GM19438 (cell line): Measurements from ENCODE around the gene CHD6.

Experiments used
- ATAC-seq: cut with Tn5 transposase; IDR thresholded peaks from one replicate; pipeline ENCODE4 v1.9.1; 2021; ENCODE audit warnings: low read depth; ENCODE audit not compliant: unreplicated experiment

CHD6 gene

DNA sequence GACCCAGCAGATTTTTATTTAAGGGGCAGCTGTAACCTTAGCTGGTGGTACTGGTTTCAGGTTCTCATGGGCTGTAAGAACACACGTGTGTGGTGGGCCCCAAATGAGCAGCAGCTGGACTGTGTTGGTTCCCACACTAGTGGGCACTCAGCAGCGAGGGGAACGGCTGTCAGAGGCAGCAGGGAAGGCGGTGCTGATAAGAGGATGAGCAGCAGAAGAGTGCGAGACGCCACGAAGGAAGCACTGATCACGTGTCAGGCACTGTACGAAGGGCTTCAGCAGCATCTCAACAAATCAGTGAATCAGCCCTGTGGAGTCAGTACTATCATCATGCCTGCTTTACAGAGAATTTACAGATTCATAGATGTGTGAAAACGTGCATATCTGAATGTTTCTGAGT, 210.6 kb downstream of the CHD6 start:
- no peak for ATAC-seq

DNA sequence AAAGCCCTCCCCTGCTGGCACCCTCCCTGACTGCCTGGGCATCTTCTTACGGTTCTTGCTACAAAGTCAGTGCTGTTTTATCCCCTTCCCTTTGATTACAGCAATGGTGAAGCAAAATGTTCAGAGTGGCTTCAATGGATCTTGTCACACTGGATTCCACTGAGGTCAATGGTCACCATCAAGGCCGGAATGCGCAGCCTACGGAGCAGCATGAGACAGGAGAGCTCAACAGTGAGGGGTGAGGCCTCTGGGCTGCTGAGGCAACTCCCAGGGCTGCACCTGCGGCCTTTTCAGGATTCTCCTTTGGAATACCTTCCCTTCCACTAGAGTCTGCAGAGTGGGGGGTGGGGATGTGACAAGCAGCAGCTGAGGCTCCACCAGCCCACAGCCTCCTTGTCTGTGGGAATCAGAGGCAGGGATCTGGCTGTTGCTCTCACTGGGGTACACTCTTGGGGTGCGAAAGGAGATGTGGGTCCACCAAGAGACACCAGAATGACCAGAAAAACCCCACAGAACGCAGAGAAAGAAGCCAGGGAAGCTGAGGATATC, 211.2 kb downstream of the CHD6 start:
- no peak for ATAC-seq

DNA sequence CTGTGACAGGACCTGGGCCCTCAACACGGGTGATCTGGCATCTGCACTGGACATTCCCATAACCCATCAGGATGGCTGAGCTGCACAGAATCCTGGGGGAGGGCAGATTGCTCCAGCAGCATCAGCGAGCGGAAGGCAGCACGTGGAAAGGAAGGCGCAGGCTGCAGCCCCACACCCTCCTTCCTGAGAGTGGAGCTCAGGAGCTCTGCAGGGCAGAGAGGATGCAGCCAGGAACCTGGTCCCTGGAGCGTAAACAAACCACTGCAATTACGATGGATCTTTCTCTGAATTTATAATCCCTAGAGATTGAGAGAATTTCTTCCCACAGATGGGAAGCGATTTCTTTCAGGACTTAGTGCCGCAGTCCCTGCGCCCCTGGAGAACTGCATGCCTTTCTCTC, 211.8 kb downstream of the CHD6 start:
- no peak for ATAC-seq

DNA sequence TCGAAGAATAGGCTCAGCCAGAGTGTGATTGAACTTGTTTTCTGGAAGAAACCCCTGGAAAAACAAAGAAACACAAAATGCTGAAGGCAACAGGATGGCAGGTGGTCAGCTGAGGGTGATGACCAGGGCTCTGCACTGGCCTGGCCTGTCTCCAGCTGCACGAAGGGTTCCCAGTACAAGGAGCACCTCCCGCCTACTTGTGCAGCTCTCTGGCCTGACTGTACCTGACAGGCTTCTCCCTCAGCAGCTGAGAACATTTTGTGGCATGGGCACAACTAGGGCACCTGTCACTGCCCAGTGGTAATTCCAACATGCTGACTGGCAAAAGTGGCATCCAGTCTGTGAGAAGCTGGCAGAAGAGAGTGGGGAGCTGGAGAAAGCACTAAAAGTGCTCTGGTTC, 212.7 kb downstream of the CHD6 start:
- ATAC-seq, result no peak

DNA sequence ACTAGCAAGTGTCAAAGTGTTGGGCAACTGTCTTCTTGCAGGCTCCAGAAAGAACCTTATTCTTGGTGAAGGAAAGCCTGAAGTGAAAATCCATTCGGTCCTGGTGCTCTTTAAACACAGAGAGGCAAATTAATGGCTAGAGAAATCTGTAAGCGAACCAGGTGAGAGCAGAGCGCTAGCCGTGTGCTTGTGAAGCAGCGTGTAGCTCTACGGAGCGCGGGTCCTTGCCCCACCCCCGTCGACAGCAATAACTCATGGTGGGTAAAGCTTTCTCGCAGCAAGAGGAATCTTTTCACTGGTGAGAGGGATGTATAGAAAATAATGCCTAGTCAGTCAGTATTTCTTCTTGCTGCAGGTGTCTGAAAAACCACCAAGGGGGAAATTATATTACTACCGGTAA, 214.6 kb downstream of the CHD6 start:
- ATAC-seq, result no peak

DNA sequence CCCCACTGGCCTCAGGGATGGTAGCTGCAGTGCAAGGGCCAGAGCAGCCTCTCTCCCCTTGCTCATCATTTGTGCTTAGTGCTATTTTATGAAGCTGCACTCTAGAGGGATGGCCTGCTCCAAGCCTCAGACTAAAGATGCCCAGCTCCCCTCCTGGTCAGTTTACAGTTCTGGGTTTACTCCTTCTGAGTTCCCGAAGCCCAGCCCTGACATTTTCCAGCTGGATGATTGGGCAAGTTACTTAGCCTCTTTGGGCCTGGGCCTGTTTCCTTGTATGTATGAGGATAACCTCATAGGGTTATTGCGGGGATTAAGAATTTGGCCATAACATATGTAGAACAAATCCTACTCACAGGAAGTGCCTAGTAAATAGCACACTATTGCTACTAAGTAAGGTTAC, 219.8 kb downstream of the CHD6 start:
- no peak for ATAC-seq

DNA sequence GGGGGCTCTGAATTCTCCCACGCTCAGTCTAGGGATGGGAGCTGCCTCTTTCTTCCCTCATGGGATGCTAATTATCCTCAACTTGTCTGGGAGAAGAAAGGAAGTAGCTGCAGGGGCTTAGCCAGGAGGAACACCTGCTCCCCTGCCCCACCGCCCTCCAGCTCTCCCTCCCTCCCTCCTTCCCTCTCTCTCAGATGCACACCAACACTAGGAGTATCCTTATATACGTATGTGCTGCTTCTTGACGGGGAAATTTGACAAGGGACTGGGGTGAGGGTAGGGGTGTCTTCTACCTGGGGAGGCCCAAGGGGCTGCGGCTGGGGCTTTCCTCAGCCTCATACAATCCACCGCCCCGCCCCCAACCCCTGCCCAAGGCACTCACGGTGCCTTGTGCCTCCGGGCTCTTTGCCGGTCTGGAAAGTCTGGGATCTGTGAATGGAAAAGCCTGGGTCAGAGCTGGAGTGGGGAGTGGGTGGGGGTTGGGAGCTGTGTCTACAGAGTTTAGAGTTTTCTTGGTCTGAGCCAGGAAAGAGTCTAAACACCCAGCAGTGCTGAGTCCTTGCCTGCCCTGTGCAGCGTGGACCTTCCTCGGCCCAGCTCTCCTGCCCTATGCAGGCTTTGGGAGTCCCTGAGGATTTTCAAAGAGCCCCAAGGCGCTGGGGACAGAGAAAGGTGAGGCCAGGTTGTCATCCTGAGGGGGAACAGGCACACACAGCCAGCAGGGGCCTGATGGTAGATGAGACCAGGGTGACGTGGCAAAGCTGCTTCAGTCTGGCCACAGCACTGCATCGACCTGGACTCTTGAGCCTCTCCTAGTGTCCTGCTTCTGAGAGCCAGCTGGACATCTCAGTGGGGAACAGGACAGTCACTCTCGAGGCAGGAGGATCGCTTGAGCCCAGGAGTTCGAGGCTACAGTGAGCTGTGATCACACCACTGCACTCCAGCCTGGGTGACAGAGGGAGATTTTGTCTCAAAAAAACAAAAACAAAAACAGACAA, 222.2 kb downstream of the CHD6 start:
- no peak for ATAC-seq

DNA sequence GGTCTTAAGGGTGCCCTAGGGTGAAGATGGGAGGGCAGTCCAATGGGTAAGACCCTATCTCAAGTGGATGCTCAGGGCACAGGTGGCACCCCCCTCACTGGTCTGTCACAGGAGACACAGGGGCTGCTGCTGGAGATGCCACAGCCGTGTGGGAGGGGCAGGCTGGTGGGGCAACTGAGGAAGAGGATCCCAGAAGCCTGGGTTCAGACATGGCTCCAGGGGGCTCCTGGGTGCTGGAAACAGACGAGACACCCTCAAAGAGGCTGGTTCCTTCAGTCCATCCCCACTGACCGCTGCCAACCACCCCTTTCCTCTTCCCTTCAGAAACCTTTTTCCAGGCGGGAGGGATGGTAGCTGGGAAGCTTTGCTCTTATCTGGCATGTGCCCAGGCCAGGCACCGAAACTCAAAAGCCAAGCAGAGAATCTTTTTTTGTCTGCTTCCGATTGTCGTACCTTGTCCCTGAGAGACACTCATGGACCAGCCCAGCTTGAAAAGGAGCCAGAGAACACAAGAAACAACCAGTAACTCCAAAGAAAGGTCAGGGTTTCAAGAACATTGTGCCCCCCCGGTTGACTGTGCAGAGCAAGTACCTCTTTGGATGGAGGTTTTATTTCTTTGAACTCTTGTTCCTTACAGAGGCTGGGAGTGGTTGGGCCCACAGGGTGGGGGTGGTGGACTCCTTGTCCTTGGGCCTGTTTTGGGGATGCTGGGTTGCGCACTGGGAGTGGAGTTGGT, 223.1 kb downstream of the CHD6 start:
- no peak for ATAC-seq

DNA sequence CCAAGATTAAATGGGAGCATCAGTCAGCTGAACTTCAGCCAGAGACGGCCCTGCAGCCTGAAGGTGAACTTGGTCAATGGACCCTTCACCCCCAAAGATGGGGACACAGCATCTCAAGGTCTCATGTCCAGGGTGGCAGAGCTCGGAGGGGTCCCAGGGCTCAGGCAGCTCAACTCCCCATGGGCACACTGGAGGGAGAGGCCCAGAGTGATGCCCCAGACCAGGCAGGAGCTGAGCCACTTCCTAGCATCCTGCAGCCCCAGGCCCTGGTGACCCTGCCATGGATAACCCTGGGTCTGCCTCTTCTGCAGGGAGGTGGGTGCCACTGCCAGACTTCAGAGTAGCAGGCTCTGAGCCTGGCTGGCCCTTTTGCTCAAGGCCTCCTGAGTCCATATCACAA, 224.1 kb downstream of the CHD6 start:
- ATAC-seq, result no peak

DNA sequence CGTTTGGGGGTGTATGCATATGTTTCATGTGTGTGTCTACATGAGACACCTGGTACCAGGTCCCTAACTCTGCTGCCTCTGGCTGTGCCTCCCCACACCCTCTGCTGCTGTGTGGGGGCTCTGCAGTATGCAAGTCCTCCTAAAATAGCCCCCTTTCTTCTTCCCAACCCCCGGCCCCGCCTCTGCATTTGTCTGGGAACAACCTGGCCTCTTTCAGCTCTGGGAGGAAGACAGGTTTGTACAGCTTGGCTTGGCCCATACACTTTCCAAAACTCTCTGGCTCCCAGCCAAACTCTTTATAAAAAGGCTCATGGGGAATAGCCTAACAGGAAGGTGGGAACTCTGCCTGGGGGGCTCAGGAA, 224.5 kb downstream of the CHD6 start:
- ATAC-seq, result no peak

DNA sequence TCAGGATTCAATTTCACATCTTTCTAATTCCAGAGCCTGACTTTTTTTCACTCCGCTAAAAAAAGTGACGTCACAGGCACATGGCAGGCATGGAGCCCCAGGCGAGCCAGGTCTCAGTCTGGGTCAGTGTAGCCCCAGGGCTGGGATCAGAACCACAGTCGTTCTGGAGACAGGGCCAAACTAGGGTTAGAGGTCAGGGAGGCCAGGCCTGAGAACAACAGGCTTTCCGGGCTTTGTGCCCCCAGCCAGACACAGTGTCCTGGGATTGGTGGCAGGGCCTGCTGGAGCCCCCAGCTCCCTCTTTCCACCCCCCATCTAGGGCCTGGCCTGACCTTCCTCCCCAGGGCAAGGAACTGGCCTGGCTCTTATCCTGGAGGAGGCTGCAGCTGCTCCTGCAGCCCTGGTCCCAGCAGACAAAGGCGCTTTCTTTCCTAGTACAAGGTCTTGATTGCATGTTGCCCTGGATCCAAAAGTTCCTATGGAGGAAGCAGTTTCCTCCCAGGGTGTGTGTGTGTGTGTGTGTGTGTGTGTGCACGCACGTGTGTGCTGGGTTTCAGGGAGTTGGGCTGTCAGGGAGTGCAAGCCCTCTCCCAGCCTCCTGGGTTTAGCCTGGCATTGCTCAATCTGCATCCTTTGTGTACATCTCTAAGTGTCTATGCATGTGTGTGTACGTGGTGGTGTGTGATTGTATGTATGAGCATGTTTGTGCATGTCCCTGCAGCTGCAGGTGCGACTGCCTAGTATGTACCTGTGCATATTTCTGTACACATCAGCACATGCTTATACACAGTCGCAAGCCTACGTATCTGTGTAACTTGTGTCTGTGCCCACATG, 225.1 kb downstream of the CHD6 start:
- no peak for ATAC-seq

DNA sequence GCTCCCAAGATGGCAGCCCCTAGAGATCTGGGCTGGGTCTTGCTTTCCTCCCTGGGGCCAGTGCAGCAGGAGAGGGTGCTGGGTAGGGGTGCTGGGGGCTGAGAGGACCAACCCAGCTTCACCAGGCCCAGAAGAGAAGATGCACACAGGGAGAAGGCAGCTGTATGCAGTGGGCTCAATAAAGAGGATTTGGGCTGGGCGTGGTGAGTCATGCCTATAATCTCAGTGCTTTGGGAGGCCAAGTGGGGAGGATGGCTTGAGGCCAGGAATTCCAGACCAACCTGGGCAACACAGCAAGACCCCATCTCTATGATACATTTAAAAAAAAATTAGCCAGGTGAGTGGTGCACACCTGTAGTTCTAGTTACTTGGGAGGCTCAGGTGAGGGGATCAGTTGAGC, 225.9 kb downstream of the CHD6 start:
- ATAC-seq, result no peak

DNA sequence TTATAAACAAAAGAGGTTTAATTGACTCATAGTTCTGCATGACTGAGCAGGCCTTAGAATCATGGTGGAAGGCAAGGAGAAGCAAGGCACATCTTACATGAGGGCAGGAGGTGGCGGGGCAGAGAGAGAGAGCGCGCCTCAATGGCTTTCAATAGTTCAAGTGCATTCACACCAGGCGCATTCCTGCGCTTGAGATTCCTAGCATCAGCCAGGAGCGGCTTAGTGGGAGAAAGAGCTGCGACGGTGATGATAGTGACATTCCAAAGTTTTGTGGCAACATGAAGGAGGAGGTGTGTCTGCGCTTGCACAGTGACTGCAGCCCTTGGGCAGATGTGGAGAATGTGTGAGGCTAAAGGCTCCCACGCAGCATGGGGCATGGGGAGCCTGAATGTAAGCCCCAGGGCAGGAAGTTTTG, 226.6 kb downstream of the CHD6 start:
- ATAC-seq, result no peak

DNA sequence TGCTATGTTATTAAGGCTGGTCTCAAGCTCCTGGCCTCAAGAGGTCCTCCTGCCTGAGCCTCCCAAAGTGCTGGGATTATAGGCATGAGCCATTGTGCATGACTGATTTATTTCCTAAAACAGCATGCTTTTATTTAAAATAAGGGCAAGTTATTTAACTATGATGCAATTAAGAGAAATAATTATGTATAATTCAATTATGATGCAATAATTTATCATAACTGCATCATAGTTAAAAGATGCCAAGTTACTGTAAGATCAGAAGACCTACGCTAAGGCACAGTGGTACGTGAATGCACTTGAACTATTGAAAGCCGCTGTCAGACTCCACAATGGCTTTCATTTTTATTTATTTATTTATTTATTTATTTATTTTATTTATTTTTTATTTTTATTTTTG, 227.3 kb downstream of the CHD6 start:
- ATAC-seq, result no peak

DNA sequence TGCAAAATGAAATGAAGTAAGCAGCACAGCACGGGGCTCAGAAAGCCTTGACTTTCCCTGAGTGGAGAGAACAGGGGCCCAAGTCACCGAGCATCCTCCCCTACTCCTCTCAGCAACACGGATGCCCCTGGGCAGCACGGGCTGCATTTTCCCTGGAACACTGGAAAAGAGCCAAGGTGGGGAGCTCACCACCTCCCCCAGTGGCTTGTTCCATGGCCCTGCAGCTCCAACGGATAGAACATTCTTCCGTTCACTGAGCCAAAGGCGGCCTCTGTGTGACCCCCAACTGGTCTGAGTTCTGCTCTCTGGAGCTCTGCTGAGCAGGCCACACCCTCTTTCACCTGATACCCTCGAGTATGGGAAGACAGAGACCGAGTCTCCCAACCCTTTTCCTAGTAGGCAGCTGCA, 230.7 kb downstream of the CHD6 start:
- no peak for ATAC-seq

DNA sequence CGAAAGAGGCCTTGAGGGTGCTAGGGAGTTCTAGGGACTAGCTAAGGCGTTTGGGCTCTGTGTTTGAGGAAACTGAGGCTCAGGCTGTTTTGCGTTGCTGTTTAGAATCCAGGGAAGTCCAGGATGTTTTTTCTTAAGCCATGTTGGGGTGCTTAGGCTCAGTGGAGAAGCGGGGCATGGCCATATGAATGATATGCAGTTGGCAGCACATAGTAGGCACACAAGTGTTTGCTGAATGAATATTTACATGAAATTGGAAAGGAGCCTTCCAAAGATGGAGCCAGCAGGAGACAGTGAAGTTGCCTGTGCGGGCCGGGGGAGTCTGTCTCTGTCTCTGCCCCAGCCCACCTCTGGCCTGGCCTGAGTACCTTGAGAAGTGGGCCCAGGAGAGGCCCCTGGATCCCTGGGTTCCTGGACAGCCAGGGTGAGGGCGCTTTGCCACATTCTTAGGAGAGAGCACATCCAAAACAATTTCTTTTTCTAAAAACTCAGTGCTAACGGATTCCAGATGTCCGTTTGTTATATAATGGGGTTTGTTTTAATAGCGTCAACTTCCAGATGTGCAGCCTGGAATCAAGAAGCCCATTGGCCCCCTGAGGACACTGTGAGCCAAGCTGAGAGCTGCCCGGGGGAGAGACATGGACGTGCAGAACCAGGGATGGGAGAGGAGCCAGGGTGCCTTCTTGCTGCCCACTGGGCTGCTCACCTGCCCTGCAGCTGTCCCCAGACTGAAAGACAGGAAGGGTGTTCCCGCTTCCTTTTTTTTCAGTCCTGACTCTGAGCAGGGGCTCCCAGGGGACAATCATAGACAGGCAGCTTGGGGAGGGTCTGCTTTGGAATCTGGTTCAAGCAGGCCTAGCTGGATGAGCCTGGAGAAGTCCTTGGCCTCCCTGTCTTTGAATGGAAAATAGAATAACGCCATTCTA, 231.4 kb downstream of the CHD6 start:
- no peak for ATAC-seq

DNA sequence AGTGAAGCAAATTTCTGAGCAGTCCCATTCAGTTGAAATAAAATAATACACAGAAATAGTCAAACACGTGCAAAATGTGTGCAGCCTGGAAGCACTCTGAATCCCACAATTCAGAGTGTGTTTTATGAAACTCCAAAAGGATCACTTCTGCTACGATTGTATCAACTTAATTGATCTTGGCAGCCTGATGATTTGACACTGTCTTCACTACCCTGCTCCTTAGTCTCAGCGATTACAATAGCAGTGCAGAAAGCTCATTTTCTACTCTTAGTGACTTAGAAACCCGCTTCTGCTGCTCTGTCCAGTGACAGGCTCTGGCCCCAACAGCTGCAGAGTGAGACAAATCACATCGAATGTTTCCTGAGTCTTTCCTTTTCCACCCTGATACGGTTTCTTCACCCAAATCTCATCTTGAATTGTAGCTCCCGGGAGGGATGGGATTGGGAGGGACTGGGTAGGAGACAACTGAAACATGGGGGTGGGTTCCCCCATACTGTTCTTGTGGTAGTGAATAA, 235.3 kb downstream of the CHD6 start:
- no peak for ATAC-seq

DNA sequence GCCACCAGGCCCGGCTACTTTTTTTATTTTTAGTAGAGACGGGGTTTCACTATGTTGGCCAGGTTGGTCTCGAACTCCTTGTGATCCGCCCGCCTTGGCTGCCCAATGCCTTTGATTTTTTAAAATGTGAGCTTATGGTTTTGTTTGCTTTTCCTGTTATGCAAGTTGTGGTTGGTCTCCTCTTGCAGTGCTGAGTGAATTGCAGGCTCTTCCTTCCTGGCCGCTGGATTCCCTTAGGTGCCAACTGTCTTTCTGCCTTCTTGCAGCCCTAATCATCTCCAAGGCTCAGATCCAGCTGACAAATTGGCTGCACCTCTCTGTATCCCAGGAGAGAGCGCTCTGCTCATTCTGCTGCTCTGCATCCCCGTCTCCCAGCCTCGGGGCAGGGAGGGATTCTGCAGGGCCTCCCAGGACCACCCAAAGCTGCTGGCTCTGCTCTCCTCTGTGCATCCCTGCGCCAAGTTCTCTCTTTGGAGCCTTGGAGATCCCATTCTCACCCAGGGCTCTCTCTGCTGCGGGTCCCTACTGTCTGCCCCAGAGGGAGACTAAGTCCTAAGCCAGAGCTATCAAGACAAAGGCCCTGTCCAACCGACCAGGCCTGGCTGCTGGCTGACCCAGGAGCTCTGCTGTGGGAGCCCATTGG, 237.5 kb downstream of the CHD6 start:
- no peak for ATAC-seq

DNA sequence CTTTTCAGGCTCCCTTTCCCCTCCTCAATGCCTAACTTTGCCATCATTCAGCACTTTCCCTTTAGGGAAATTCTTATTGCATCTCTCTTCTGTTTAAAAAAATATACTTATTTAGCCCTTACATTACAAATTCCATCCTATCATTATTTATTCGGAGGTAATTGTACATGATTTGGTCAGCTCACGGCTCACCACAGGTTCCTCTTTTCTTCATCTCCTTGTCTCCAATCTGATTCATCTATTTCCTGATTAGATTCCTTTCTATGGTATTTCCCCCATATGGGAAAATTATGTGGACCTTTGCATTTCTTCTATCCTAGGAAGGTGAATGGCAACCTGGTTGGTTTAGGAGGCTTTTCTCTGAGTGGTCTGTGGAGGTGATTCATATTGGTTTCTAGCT, 238.6 kb downstream of the CHD6 start:
- no peak for ATAC-seq
